Kidney (tissue), 14 donors: ENCODE data around the gene JCAD. TPM values are rescaled to one million over a fixed set of nuclear protein-coding genes. Genes with fewer than 3 reads are reported as not detected.

Source experiments
- DNase-seq, 5 donors: peaks; one replicate each; pipeline ENCODE4 v3.0.0-alpha.2; 2013 to 2020
- FAIRE-seq: peaks from 2 replicates; lab custom pipeline; 2012; peaks lifted over from hg19 to GRCh38; lab: Jason Lieb, UNC
- H3K27ac ChIP-seq, 2 donors: one replicate each; pipeline ENCODE4 v1.7.0; 2013; ENCODE audit warnings: low read depth in 2 of 2, low read length in 2 of 2, inconsistent platforms in 1 of 2
- H3K27me3 ChIP-seq: one replicate; pipeline ENCODE4 v1.7.1; 2013; ENCODE audit warnings: low read length, inconsistent platforms; ENCODE audit not compliant: control insufficient read depth, insufficient read depth
- H3K36me3 ChIP-seq, 3 donors: one replicate each; pipeline versions ENCODE4 v1.7.0 to v1.7.1; 2013; ENCODE audit warnings: low read length in 3 of 3, control low read depth in 1 of 3, inconsistent platforms in 1 of 3; ENCODE audit not compliant: insufficient read depth in 3 of 3, control insufficient read depth in 2 of 3
- H3K4me1 ChIP-seq, 3 donors: one replicate each; pipeline versions ENCODE4 v1.7.0 to v1.7.1; 2013; ENCODE audit warnings: low read length in 3 of 3, inconsistent platforms in 1 of 3, low read depth in 1 of 3; ENCODE audit not compliant: control insufficient read depth in 2 of 3, insufficient read depth in 2 of 3
- H3K4me3 ChIP-seq, 3 donors: one replicate each; pipeline versions ENCODE4 v1.7.0 to v1.8.1; 2013; ENCODE audit warnings: low read length in 3 of 3, control low read depth in 1 of 3, inconsistent platforms in 1 of 3
- H3K9ac ChIP-seq, 3 donors: one replicate each; pipeline versions ENCODE4 v1.7.0 to v1.7.1; 2013; ENCODE audit warnings: low read length in 3 of 3, control low read depth in 1 of 3, inconsistent platforms in 1 of 3
- H3K9me3 ChIP-seq, 3 donors: one replicate each; pipeline versions ENCODE4 v1.7.0 to v1.7.1; 2013; ENCODE audit warnings: low read length in 3 of 3, control low read depth in 1 of 3, inconsistent platforms in 1 of 3; ENCODE audit not compliant: control insufficient read depth in 2 of 3, insufficient read depth in 1 of 3
- CTCF ChIP-seq: IDR thresholded peaks from 3 replicates; pipeline ENCODE4 v1.5.1; 2012; ENCODE audit warnings: mild to moderate bottlenecking, moderate library complexity, borderline replicate concordance; ENCODE audit not compliant: insufficient read depth; ENCODE audit errors: extremely low read depth
- intact Hi-C: fragments of 100-400 bp; cut with DNase I; formaldehyde crosslinking; loops from one replicate; pipeline ENCODE4 v1.11.1; 2022
- polyA plus RNA-seq: library from polyadenylated mRNA; stranded (reverse); fragments of 350-450 nt; fragmentation: Illumina TruSeq; extraction: RNeasy Lipid Tissue Mini Kit (QIAGEN cat#74804); gene quantifications from one replicate; pipeline ENCODE4 v1.2.3, GENCODE V29; 2014; ENCODE audit warnings: low read depth, low replicate concordance; ENCODE audit not compliant: insufficient read depth
- total RNA-seq: library from RNA; stranded (reverse); fragmentation: NEBNext Ultra II Directional; extraction: Animal tissue kit (Norgen Biotek cat#: 25700); gene quantifications from one replicate; pipeline ENCODE4 v1.2.1, GENCODE V29; 2021
- donor health status: control.
- donor health status: control.
- donor health status: control.
- donor health status: control.
- donor health status: control.
- donor health status: DM: yes; HTN: yes; CAD: no.
- donor health status: Normal renal cell carcinoma (clear cell type).

JCAD gene
- total and polyA plus RNA-seq, 2 donors from 2014 or later: 15.7 to 27.1 TPM

GRCh38 chr10:29970576-29970975 is 88.8 kb downstream of the JCAD start:
- Histone ChIP-seq H3K9me3 (no peaks in the 10 kb centered on the region), H3K27me3 (no peaks in the 10 kb centered on the region), H3K27ac (no peak overlapping the region), H3K9ac (no peak overlapping the region), H3K4me1 (no peaks in the 10 kb centered on the region), H3K36me3 (no peaks in the 10 kb centered on the region), H3K4me3 (no peak overlapping the region)
- DNase-seq (peak in 1 of 5 donors; percentile 29), FAIRE-seq (no peak)
- no peak for TF ChIP-seq CTCF
- intact Hi-C loops: no loop called here

- Histone ChIP-seq H3K9ac (no peak overlapping the region), H3K27ac (no peak overlapping the region), H3K4me3 (no peak overlapping the region), H3K9me3 (no peaks in the 10 kb centered on the region), H3K36me3 (no peaks in the 10 kb centered on the region), H3K4me1 (no peaks in the 10 kb centered on the region), H3K27me3 (no peaks in the 10 kb centered on the region)
- FAIRE-seq (no peak), DNase-seq (no peak)
- no peak for TF ChIP-seq CTCF
- intact Hi-C loops: no loop called here
These were observed 89.4 kb downstream of the JCAD start for GRCh38 chr10:29970012-29970396.

GRCh38 chr10:29969255-29970011 is 90.0 kb downstream of the JCAD start:
- no peak overlapping the region for H3K9ac ChIP-seq
- H3K4me3 ChIP-seq: no peak overlapping the region
- FAIRE-seq (no peak), DNase-seq (peak in 4 of 5 donors; percentile 54 to 83 (median 75))
- no peaks in the 10 kb centered on the region for H3K27me3 ChIP-seq
- TF ChIP-seq CTCF: no peak
- H3K36me3 ChIP-seq: no peaks in the 10 kb centered on the region
- no peaks in the 10 kb centered on the region for H3K9me3 ChIP-seq
- no peak overlapping the region for H3K27ac ChIP-seq
- intact Hi-C loops: no loop called here
- H3K4me1 ChIP-seq: no peaks in the 10 kb centered on the region

GRCh38 chr10:29968585-29968984 is 90.8 kb downstream of the JCAD start:
- no peaks in the 10 kb centered on the region for H3K27me3 ChIP-seq
- no peak overlapping the region for H3K4me3 ChIP-seq
- intact Hi-C loops: no loop called here
- DNase-seq (no peak), FAIRE-seq (no peak)
- no peaks in the 10 kb centered on the region for H3K36me3 ChIP-seq
- H3K9me3 ChIP-seq: no peaks in the 10 kb centered on the region
- H3K9ac ChIP-seq: no peak overlapping the region
- H3K27ac ChIP-seq: no peak overlapping the region
- TF ChIP-seq CTCF: no peak
- no peaks in the 10 kb centered on the region for H3K4me1 ChIP-seq
